ENCODE data around the gene RIN2.

Gene RIN2

GRCh38 chr20:19787366-19787765 is 29.3 kb downstream of the RIN2 start:
- Histone ChIP-seq H3K4me1 (ENCODE audit: control insufficient read depth in 1 of 2, insufficient read depth in 1 of 2, low read depth in 1 of 2, low read length in 1 of 2) (no peaks in the 10 kb centered on the region), H3K27me3 (no peaks in the 10 kb centered on the region), H3K9me3 (no peaks in the 10 kb centered on the region), H3K4me3 (ENCODE audit: low read depth in 1 of 2, low read length in 1 of 2) (no peak overlapping the region), H3K27ac (no peak overlapping the region), H3K36me3 (no peaks in the 10 kb centered on the region)
- no peak for TF ChIP-seq CTCF (IDR thresholded peaks at IDR 0.05)

- H3K36me3 ChIP-seq = no peaks in the 10 kb centered on the region
- H3K4me1 ChIP-seq (ENCODE audit: control insufficient read depth in 1 of 2, insufficient read depth in 1 of 2, low read depth in 1 of 2, low read length in 1 of 2) = no peaks in the 10 kb centered on the region
- no peak overlapping the region for H3K27ac ChIP-seq
- H3K9me3 ChIP-seq = no peaks in the 10 kb centered on the region
- no peaks in the 10 kb centered on the region for H3K27me3 ChIP-seq
- TF ChIP-seq CTCF (IDR thresholded peaks at IDR 0.05) = no peak
- H3K4me3 ChIP-seq (ENCODE audit: low read depth in 1 of 2, low read length in 1 of 2) = no peak overlapping the region
These were observed 31.0 kb downstream of the RIN2 start for GRCh38 chr20:19789009-19789408.

- Histone ChIP-seq H3K9me3 (no peaks in the 10 kb centered on the region), H3K36me3 (no peaks in the 10 kb centered on the region), H3K4me3 (ENCODE audit: low read depth in 1 of 2, low read length in 1 of 2) (no peak overlapping the region), H3K4me1 (ENCODE audit: control insufficient read depth in 1 of 2, insufficient read depth in 1 of 2, low read depth in 1 of 2, low read length in 1 of 2) (no peaks in the 10 kb centered on the region), H3K27me3 (no peaks in the 10 kb centered on the region), H3K27ac (no peak overlapping the region)
- TF ChIP-seq CTCF (IDR thresholded peaks at IDR 0.05) = no peak
These were observed 31.4 kb downstream of the RIN2 start for GRCh38 chr20:19789446-19789845.

- no peak for TF ChIP-seq CTCF (IDR thresholded peaks at IDR 0.05)
These were observed 33.8 kb downstream of the RIN2 start for GRCh38 chr20:19791887-19792286.

GRCh38 chr20:19793716-19794115 is 35.7 kb downstream of the RIN2 start:
- Histone ChIP-seq H3K27ac (no peak overlapping the region), H3K4me1 (ENCODE audit: control insufficient read depth in 1 of 2, insufficient read depth in 1 of 2, low read depth in 1 of 2, low read length in 1 of 2) (no peaks in the 10 kb centered on the region), H3K9me3 (no peaks in the 10 kb centered on the region), H3K27me3 (no peaks in the 10 kb centered on the region), H3K36me3 (no peaks in the 10 kb centered on the region), H3K4me3 (ENCODE audit: low read depth in 1 of 2, low read length in 1 of 2) (no peak overlapping the region)
- TF ChIP-seq CTCF (IDR thresholded peaks at IDR 0.05) = no peak

More at GRCh38 chr20:19791887-19792286, 33.8 kb downstream of the RIN2 start:
- Histone ChIP-seq H3K36me3 (no peaks in the 10 kb centered on the region), H3K4me1 (ENCODE audit: control insufficient read depth in 1 of 2, insufficient read depth in 1 of 2, low read depth in 1 of 2, low read length in 1 of 2) (no peaks in the 10 kb centered on the region), H3K27me3 (no peaks in the 10 kb centered on the region), H3K9me3 (no peaks in the 10 kb centered on the region), H3K27ac (no peak overlapping the region), H3K4me3 (ENCODE audit: low read depth in 1 of 2, low read length in 1 of 2) (no peak overlapping the region)

- Histone ChIP-seq H3K27me3 (no peaks in the 10 kb centered on the region), H3K4me3 (ENCODE audit: low read depth in 1 of 2, low read length in 1 of 2) (no peak overlapping the region), H3K27ac (no peak overlapping the region), H3K36me3 (no peaks in the 10 kb centered on the region), H3K9me3 (no peaks in the 10 kb centered on the region), H3K4me1 (ENCODE audit: control insufficient read depth in 1 of 2, insufficient read depth in 1 of 2, low read depth in 1 of 2, low read length in 1 of 2) (no peaks in the 10 kb centered on the region)
- TF ChIP-seq CTCF (IDR thresholded peaks at IDR 0.05) = no peak
These were observed 36.9 kb downstream of the RIN2 start for GRCh38 chr20:19794941-19795340.
